ENCODE data around the gene PLRG1.

GRCh38 chr4:154507156-154507555 lies 43.0 kb downstream of the PLRG1 start:
- TF ChIP-seq CTCF (optimal IDR thresholded peaks at IDR 0.05 in 1 of 3, IDR thresholded peaks at IDR 0.05 in 1 of 3, conservative IDR thresholded peaks at IDR 0.05 in 1 of 3; ENCODE audit: extremely low read depth in 1 of 3, insufficient read depth in 2 of 3, low read length in 3 of 3) (no peak), EZH2 (IDR thresholded peaks at IDR 0.05; ENCODE audit: low read length) (no peak)
